GM12865 (cell line): Measurements from ENCODE around the gene MSMO1.
"Not testable (repeated sequence)": the region's sequence is repeated elsewhere in the genome, so short reads cannot be mapped to it uniquely, and the experiment has no call there.

Source experiments
- DNase-seq: peaks from one replicate; pipeline ENCODE4 v3.0.0; 2010; ENCODE audit warnings: low read depth
- H3K4me3 ChIP-seq: 2 replicates; pipeline ENCODE4 v1.5.1; 2011; ENCODE audit warnings: mild to moderate bottlenecking, low read depth, low read length, control low read depth
- CTCF ChIP-seq: IDR thresholded peaks from 2 replicates; pipeline ENCODE4 v1.5.1; 2011; ENCODE audit warnings: low read length, control low read depth, low read depth, inconsistent platforms; ENCODE audit not compliant: insufficient read depth; ENCODE audit errors: missing control alignments

Gene MSMO1

GRCh38 chr4:165331359-165331758, 3.9 kb downstream of the MSMO1 start:
- H3K4me3 ChIP-seq, result peak overlapping the region; percentile 91
- no peak for TF ChIP-seq CTCF
- peak; percentile 22 for DNase-seq

- no peak for TF ChIP-seq CTCF
- peak overlapping the region; percentile 6 for H3K4me3 ChIP-seq
- no peak for DNase-seq
These were observed 4.4 kb downstream of the MSMO1 start for GRCh38 chr4:165331823-165332222.

- TF ChIP-seq CTCF, result no peak
- H3K4me3 ChIP-seq, result no peak overlapping the region
- no peak for DNase-seq
These were observed 5.0 kb downstream of the MSMO1 start for GRCh38 chr4:165332502-165332901.

GRCh38 chr4:165335163-165335703, 7.8 kb downstream of the MSMO1 start:
- TF ChIP-seq CTCF, result no peak
- no peak for DNase-seq
- no peak overlapping the region for H3K4me3 ChIP-seq

GRCh38 chr4:165336743-165337142, 9.3 kb downstream of the MSMO1 start:
- no peak overlapping the region for H3K4me3 ChIP-seq
- TF ChIP-seq CTCF, result no peak
- DNase-seq, result no peak

GRCh38 chr4:165342340-165342739, 14.9 kb downstream of the MSMO1 start:
- H3K4me3 ChIP-seq, DNase-seq: not testable (repeated sequence)

GRCh38 chr4:165343353-165344191, 16.1 kb downstream of the MSMO1 start:
- no peak overlapping the region for H3K4me3 ChIP-seq
- peak; percentile 4 for TF ChIP-seq CTCF
- peak; percentile 21 for DNase-seq
